ENCODE data around the gene PIWIL4.
"Not testable (repeated sequence)": the region's sequence is repeated elsewhere in the genome, so short reads cannot be mapped to it uniquely, and the experiment has no call there.

PIWIL4 gene

GRCh38 chr11:94563848-94564467 is 3.2 kb upstream of the PIWIL4 start:
- Histone ChIP-seq H3K27ac (ENCODE audit: low read length) (no peak overlapping the region), H3K9ac (ENCODE audit: low read depth, low read length) (no peak overlapping the region), H3K27me3 (ENCODE audit: insufficient read depth, low read length, poor library complexity) (no peaks in the 10 kb centered on the region), H3K4me3 (ENCODE audit: low read depth in 1 of 2, low read length in 2 of 2) (no peak overlapping the region), H3K4me2 (ENCODE audit: insufficient read depth, low read length) (no peak overlapping the region), H4K20me1 (ENCODE audit: insufficient read depth, low read length) (no peaks in the 10 kb centered on the region), H3K79me2 (ENCODE audit: insufficient read depth, low read length) (no peaks in the 10 kb centered on the region), H3K4me1 (ENCODE audit: insufficient read depth, low read length) (no peaks in the 10 kb centered on the region), H2AFZ (ENCODE audit: low read depth, low read length) (no peak overlapping the region), H3K9me3 (ENCODE audit: insufficient read depth, low read length, severe bottlenecking) (no peaks in the 10 kb centered on the region), H3K36me3 (ENCODE audit: insufficient read depth, low read length) (no peaks in the 10 kb centered on the region)
- ATAC-seq (ENCODE audit: insufficient read depth, low read depth) (no peak), DNase-seq (no peak)
- TF ChIP-seq, protein P1, sequence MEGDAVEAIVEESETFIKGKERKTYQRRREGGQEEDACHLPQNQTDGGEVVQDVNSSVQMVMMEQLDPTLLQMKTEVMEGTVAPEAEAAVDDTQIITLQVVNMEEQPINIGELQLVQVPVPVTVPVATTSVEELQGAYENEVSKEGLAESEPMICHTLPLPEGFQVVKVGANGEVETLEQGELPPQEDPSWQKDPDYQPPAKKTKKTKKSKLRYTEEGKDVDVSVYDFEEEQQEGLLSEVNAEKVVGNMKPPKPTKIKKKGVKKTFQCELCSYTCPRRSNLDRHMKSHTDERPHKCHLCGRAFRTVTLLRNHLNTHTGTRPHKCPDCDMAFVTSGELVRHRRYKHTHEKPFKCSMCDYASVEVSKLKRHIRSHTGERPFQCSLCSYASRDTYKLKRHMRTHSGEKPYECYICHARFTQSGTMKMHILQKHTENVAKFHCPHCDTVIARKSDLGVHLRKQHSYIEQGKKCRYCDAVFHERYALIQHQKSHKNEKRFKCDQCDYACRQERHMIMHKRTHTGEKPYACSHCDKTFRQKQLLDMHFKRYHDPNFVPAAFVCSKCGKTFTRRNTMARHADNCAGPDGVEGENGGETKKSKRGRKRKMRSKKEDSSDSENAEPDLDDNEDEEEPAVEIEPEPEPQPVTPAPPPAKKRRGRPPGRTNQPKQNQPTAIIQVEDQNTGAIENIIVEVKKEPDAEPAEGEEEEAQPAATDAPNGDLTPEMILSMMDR (IDR thresholded peaks at IDR 0.05; ENCODE audit: borderline replicate concordance, extremely low read depth, low read length, poor library complexity, severe bottlenecking) = no peak
- no peak for TF ChIP-seq EZH2 (IDR thresholded peaks at IDR 0.05; ENCODE audit: borderline replicate concordance, low read depth, low read length, severe bottlenecking)

DNA sequence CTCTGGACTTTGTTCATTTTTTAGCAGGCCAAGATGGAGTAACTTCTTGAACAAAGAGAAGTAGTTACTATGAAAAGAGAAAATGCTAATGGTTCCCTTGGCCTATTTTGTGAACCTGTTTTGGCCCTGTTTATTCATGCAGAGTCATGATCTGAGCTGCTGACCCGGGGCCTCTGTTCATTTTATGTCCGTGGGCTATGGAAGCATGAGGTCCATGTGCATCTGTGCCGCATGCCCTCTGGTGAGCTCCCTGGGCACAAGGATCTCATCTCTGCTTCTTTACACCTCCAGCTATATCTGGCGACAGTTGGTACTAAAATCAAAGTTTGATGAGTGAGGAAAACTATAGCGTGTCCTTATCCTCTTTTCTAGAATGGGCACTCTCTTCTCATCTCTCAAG is 1.0 kb downstream of the PIWIL4 start:
- Histone ChIP-seq H3K4me3 (ENCODE audit: low read depth in 1 of 2, low read length in 2 of 2) (no peak overlapping the region), H3K27ac (ENCODE audit: low read length) (no peak overlapping the region), H2AFZ (ENCODE audit: low read depth, low read length) (no peak overlapping the region), H3K4me2 (ENCODE audit: insufficient read depth, low read length) (no peak overlapping the region), H4K20me1 (ENCODE audit: insufficient read depth, low read length) (no peaks in the 10 kb centered on the region), H3K9ac (ENCODE audit: low read depth, low read length) (no peak overlapping the region), H3K79me2 (ENCODE audit: insufficient read depth, low read length) (no peaks in the 10 kb centered on the region), H3K27me3 (ENCODE audit: insufficient read depth, low read length, poor library complexity) (no peaks in the 10 kb centered on the region), H3K4me1 (ENCODE audit: insufficient read depth, low read length) (no peaks in the 10 kb centered on the region), H3K36me3 (ENCODE audit: insufficient read depth, low read length) (no peaks in the 10 kb centered on the region), H3K9me3 (ENCODE audit: insufficient read depth, low read length, severe bottlenecking) (no peaks in the 10 kb centered on the region)
- ATAC-seq (ENCODE audit: insufficient read depth, low read depth) (no peak), DNase-seq (no peak)
- TF ChIP-seq, protein P1 (IDR thresholded peaks at IDR 0.05; ENCODE audit: borderline replicate concordance, extremely low read depth, low read length, poor library complexity, severe bottlenecking) = no peak
- no peak for TF ChIP-seq EZH2 (IDR thresholded peaks at IDR 0.05; ENCODE audit: borderline replicate concordance, low read depth, low read length, severe bottlenecking)

DNA sequence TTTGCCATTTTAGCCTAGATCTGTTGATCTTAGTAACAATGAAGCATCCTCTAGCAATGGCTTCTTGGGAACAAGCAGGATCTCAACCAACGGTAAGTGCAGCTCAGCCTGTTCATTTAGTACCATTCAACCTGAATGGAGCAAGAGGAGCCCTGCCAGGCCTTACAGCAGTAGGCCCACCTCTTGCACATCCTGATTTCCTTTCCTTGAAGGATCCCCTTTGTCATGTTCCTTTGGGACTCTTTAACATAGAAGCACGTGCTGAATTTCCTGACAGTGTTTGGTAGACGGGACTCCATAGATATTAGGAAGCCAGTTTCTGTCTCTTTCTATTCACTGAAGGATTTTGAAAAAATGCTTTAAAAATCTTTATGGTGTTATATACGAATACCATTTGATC is 1.5 kb downstream of the PIWIL4 start:
- TF ChIP-seq EZH2 (IDR thresholded peaks at IDR 0.05; ENCODE audit: borderline replicate concordance, low read depth, low read length, severe bottlenecking) = no peak
- TF ChIP-seq, protein P1 (IDR thresholded peaks at IDR 0.05; ENCODE audit: borderline replicate concordance, extremely low read depth, low read length, poor library complexity, severe bottlenecking) = no peak
- H3K27ac ChIP-seq (ENCODE audit: low read length) = no peak overlapping the region
- H3K36me3 ChIP-seq (ENCODE audit: insufficient read depth, low read length) = no peaks in the 10 kb centered on the region
- H2AFZ ChIP-seq (ENCODE audit: low read depth, low read length) = no peak overlapping the region
- H3K9ac ChIP-seq (ENCODE audit: low read depth, low read length) = no peak overlapping the region
- ATAC-seq (ENCODE audit: insufficient read depth, low read depth) (no peak), DNase-seq (no peak)
- no peaks in the 10 kb centered on the region for H3K27me3 ChIP-seq (ENCODE audit: insufficient read depth, low read length, poor library complexity)
- H4K20me1 ChIP-seq (ENCODE audit: insufficient read depth, low read length) = no peaks in the 10 kb centered on the region
- no peak overlapping the region for H3K4me2 ChIP-seq (ENCODE audit: insufficient read depth, low read length)
- no peaks in the 10 kb centered on the region for H3K4me1 ChIP-seq (ENCODE audit: insufficient read depth, low read length)
- no peaks in the 10 kb centered on the region for H3K9me3 ChIP-seq (ENCODE audit: insufficient read depth, low read length, severe bottlenecking)
- H3K79me2 ChIP-seq (ENCODE audit: insufficient read depth, low read length) = no peaks in the 10 kb centered on the region
- H3K4me3 ChIP-seq (ENCODE audit: low read depth in 1 of 2, low read length in 2 of 2) = no peak overlapping the region

GRCh38 chr11:94572975-94573374 is 5.8 kb downstream of the PIWIL4 start:
- H3K27me3 ChIP-seq (ENCODE audit: insufficient read depth, low read length, poor library complexity); H3K4me1 ChIP-seq (ENCODE audit: insufficient read depth, low read length); H3K4me3 ChIP-seq (ENCODE audit: low read depth in 1 of 2, low read length in 2 of 2); H2AFZ ChIP-seq (ENCODE audit: low read depth, low read length); H3K27ac ChIP-seq (ENCODE audit: low read length); H3K9me3 ChIP-seq (ENCODE audit: insufficient read depth, low read length, severe bottlenecking); ATAC-seq (ENCODE audit: insufficient read depth, low read depth); H3K36me3 ChIP-seq (ENCODE audit: insufficient read depth, low read length); H3K79me2 ChIP-seq (ENCODE audit: insufficient read depth, low read length); DNase-seq; H3K9ac ChIP-seq (ENCODE audit: low read depth, low read length); H3K4me2 ChIP-seq (ENCODE audit: insufficient read depth, low read length); H4K20me1 ChIP-seq (ENCODE audit: insufficient read depth, low read length): not testable (repeated sequence)
